ENCODE measurements around the gene CTSK.
"Not testable (repeated sequence)": the region's sequence is repeated elsewhere in the genome, so short reads cannot be mapped to it uniquely, and the experiment has no call there.

CTSK gene

DNA sequence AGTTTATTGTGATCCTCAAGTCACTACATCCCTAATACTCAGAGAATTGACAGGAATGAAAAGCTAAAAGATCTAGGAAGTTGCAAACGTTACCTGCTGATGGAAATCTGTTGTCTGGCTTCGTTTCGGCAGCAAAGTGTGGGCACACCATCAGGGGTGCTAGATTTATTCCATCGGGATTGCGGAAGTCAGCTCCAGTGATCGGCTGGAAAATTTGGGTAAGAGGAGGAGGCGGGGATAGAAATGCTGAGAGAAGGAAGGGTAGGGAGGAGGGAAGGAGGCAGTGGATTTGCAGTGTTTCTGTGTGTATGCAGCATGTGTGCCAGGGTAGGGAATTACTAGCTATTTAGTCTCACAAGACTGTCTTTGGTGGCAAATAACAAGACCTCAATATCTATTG, at the start of gene CTSK:
Gene CTSK (minus strand): TSS at position 140 of the 400 bp plus-strand sequence. CDS start 1,455 bp downstream, outside the sequence.
- DNase-seq, result no peak

DNA sequence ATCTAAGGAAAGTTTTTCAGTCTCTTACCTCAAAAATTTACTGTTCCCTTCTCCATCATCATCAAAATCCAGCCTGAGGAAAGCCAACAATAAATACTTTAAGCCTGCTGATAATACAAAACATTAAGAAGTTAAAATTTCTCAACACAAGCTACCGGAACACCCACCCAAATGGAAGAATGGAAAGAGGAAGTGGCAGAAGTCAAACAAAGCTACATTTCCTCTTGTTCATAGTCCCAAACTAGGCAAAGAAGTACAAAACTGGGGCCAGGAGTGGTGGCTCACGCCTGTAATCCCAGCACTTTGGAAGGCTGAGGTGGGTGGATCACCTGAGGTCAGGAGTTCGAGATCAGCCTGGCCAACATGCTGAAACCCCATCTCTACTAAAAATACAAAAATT, 44.7 kb upstream of the CTSK start:
- not testable (repeated sequence) for DNase-seq

DNA sequence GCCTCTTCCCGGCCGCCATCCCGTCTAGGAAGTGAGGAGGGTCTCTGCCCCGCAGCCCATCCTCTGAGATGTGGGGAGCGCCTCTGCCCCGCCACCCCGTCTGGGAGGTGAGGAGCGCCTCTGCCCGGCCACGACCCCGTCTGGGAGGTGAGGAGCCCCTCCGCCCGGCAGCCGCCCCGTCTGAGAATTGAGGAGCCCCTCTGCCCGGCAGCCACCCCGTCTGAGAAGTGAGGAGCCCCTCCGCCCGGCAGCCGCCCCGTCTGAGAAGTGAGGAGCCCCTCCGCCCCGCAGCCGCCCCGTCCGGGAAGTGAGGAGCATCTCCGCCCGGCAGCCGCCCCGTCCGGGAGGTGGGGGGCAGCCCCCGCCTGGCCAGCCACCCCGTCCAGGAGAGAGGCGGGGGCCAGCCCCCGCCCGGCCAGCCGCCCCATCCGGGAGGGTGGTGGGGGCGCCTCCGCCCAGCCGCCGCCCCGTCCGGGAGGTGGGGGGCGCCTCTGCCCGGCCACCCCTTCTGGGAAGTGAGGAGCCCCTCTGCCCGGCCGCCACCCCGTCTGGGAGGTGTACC, 42.8 kb upstream of the CTSK start:
- not testable (repeated sequence) for DNase-seq

DNA sequence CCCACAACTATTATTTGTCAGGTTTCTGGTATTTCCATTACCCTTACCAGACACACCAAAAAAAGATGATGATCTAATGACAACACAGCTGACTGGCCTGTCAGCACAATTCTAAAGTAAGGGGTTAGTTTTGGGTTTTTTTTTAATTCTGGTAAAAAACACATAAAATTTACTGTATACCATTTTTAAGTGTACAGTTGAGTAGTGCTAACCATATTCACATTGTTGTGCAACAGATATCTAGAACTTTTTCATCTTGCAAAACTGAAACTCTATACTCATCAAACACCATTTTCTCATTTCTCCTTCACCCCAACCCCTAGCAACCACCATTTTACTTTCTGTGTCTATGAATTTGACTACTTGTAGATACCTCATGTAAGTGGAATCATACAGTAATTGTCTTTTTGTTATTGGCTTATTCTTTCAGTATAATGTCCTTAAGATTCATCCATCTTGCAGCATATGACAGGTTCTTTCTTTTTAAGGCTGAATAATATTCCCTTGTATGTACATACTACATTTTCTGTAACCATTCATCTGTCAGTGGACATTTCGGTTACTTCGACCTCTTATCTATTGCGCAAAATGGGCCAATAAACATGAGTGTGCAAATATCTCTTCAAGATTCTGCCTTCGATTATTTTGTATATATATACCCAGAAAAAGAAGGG, 38.5 kb upstream of the CTSK start:
- no peak for DNase-seq

- DNase-seq, result no peak
Observed at GRCh38 chr1:150843474-150843873, 35.4 kb upstream of the CTSK start.

GRCh38 chr1:150842964-150843363, 34.9 kb upstream of the CTSK start:
- DNase-seq, result no peak

- DNase-seq, result no peak
Observed at GRCh38 chr1:150842343-150842742, 34.3 kb upstream of the CTSK start.

- no peak for DNase-seq
Observed at GRCh38 chr1:150841626-150842025, 33.6 kb upstream of the CTSK start.

GRCh38 chr1:150840850-150841249, 32.8 kb upstream of the CTSK start:
- not testable (repeated sequence) for DNase-seq

- DNase-seq, result no peak
Observed at GRCh38 chr1:150836129-150836773, 28.2 kb upstream of the CTSK start.

- not testable (repeated sequence) for DNase-seq
Observed at GRCh38 chr1:150833961-150834360, 25.9 kb upstream of the CTSK start.

GRCh38 chr1:150832597-150832996, 24.5 kb upstream of the CTSK start:
- no peak for DNase-seq

- DNase-seq, result no peak
Observed at GRCh38 chr1:150829751-150830150, 21.7 kb upstream of the CTSK start.

DNA sequence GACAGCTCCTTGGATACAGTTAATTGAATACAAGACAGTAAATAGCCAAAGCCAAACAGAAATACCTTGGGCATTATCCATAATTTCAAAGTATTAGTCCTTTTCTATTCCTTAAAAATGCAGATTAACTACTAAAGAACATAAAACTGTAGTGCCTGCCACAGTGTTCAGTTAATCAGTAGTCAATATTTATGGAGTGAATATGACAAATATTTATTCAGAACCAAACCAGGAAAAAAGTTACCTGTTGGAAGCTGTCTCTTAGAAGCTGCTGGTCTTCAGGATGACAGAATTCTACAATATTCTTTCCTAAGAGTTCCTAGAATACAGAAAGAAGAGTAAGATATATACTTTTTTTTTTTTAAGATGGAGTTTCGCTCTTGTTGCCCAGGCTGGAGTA, 18.2 kb upstream of the CTSK start:
- DNase-seq, result no peak

- no peak for DNase-seq
Observed at GRCh38 chr1:150820730-150821512, 12.9 kb upstream of the CTSK start.

DNA sequence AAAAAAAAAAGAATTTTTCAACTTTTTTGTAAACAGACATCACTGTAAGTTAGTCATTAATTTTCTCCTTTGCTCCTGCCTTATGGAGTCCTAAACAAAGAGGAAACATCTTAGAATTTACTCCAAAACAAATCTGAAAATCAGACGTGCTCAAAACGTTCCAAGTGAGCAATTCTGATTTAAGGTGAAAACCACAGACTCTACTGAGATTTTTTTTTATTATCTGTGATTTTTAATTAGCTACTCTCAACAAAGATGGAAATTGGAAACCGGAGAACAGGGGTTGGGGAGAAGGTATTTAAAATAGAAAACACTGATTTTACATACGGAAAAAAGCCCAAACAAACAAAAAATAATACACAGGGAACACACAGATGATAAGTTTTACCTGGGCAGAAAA, 7.8 kb upstream of the CTSK start:
- DNase-seq, result no peak

DNA sequence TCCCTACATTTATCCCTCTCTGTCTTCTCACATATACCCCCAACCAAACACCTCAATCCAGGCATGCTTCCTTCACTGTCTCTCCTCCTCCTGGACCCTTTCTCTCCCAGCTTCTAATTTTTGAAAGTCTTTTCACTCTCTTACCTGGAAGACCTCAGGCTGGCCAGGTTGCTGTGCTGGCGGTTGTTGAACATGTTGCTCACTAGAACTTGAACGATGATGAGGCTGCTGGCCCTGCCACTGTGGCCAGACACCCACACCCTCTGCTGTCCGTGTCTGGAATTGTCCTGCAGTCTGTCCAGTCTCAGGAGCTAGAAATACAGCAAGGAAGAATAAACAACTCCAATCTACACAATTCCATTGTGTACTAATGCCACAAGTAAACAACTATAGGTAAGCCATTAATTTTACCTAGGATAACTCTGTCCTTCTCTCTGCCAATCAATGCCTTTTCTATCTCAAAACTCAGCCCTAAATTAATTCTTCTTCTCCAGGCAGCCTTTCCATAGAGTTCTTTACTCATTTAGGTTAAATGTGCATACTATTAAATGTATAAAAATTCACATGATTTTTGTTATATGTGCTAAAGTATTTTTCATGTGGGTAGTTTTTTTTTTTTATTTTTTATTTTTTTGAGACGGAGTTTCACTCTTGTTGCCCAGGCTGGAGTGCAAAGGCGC, 5.1 kb upstream of the CTSK start:
- DNase-seq, result peak; percentile 11 to 29

- no peak for DNase-seq
Observed at GRCh38 chr1:150810958-150811659, 3.0 kb upstream of the CTSK start.

DNA sequence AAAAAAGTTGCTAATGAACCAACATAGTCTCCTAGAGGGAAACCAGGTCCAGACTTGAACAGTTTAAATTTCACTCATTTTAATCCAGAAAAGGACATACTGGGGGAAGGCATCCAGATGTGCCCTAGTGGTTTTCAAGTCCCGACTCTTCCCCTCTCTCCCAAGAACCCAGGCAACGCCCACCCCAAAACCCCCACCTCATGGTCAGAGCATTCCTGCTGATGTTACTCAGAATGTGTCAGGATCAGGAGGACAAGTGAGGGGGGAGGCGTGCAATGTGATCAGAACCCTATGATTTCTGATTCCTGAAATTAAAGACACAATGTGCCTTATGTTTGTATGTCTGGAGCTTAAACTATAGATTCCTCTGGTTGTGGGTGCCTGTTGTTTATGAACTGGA, 1.6 kb upstream of the CTSK start:
- no peak for DNase-seq

DNA sequence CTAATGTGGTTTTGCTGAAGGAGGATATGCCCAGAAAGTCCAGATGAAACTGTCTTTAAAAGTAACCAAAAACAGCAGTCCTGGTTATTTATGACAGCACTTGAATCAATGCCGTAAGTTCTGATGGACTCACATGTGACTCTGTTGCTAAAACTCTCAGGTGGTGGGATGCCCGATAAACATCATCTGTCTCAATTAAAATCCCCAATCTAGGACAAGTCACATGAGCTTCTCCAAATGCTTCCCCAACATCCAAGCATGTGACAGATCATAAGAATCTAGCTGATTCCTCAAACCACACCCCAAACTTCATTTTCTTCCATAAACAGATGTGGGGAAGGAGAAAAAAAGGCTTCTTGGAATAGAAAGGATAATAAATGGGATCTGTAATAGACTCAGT, 786 bp upstream of the CTSK start:
- no peak for DNase-seq

DNA sequence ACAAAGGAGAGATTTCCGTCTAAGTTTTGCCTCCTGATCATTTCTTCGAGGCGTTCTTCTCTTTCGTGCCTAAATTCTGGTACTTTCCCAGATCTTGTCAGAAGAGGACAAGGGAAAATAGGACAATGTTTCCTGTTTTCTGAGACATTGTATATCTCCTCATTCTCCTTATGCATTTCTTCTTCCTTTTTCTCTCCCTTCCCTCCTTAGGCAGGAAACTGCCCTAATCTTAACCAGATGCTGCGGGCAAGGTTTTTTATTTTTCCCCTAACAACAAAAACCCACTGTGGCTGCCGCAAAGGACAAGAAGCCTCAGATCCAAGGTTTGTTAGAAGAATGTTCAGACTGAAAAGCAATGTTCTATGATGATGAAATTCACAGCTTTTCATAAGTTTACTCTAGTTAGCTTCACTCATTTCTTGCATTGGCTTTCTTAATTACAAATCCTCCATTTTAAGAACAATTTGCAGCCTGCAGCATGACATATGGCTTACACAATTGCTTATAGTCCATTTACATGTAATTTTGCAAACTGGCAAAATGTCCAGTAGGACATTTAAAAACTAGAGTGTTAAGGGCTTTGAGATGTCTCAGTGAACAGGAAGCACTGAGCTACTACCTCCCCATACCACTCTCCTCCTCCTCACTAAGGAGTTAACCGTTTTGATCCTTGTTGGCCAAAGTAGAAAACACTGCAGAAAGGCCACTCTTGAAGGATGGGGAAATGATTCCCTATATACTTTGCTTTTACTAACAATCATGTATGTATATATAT, 624 bp downstream of the CTSK start:
- DNase-seq, result no peak

DNA sequence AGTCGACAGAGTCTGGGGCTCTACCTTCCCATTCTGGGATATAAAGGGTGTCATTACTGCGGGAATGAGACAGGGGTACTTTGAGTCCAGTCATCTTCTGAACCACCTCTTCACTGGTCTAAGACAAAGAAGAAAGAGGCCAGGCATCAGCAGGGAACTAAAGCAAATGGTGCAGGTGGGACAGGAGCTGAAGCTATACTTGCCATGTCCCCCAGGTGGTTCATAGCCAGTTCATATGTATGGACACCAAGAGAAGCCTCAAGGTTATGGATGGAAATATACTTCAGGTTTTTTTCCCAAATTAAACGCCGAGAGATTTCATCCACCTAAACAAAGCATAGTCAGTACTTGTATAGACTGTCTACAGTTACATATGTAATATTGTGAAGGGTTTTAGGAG, 2.2 kb downstream of the CTSK start:
- DNase-seq, result no peak

Data from SW 1271 (cell line).